IMR-90 (cell line): ENCODE results near the gene ABCB4. TPM values are rescaled to one million over a fixed set of nuclear protein-coding genes. Genes with fewer than 3 reads are reported as not detected.

Experiments used
- ATAC-seq: fragments of 200-7000 bp; cut with Tn5 transposase; 2 replicates; pipeline ENCODE4 v1.9.1; 2020; ENCODE audit warnings: low read depth, mild to moderate bottlenecking, moderate library complexity
- BruUV-seq: library from RNA; stranded (reverse); fragments of 400-500 nt; replicated peaks from 2 replicates; lab custom pipeline; 2021; lab: Mats Ljungman, UMichigan
- CTCF ChIA-PET: fragments of 300-600 bp; formaldehyde crosslinking; extraction: SDS; loops from one replicate; lab custom pipeline; 2021; ENCODE audit warnings: antibody characterized with exemption; lab: Yijun Ruan, JAX
- POLR2A ChIA-PET: fragments of 300-600 bp; sonication (Branson Sonifier 250); formaldehyde crosslinking; loops from one replicate; lab custom pipeline; 2022; ENCODE audit warnings: antibody characterized with exemption; ENCODE audit not compliant: unreplicated experiment; lab: Charles Lee
- DNase-seq: peaks from one replicate; pipeline ENCODE4 v3.0.0; 2013
- H2AFZ ChIP-seq: replicated peaks from 2 replicates; pipeline ENCODE3; 2013; ENCODE audit warnings: low read length, mild to moderate bottlenecking; ENCODE audit not compliant: poor library complexity
- H2AK5ac ChIP-seq: 2 replicates; pipeline ENCODE4 v1.6.1; 2013; ENCODE audit warnings: low read depth, low read length, inconsistent platforms
- H2AK9ac ChIP-seq: replicated peaks from 2 replicates; pipeline ENCODE3; 2013; ENCODE audit warnings: mild to moderate bottlenecking, low read depth, low read length, moderate library complexity; ENCODE audit not compliant: poor library complexity
- H2BK120ac ChIP-seq: 2 replicates; pipeline ENCODE4 v1.6.1; 2013; ENCODE audit warnings: low read depth, low read length, inconsistent platforms
- H2BK15ac ChIP-seq: 3 replicates; pipeline ENCODE4 v1.6.1; 2013; ENCODE audit warnings: low read depth, low read length, inconsistent platforms
- H2BK20ac ChIP-seq: 2 replicates; pipeline ENCODE4 v1.6.1; 2013; ENCODE audit warnings: low read depth, mild to moderate bottlenecking, inconsistent platforms, low read length, moderate library complexity
- H2BK5ac ChIP-seq: 2 replicates; pipeline ENCODE4 v1.6.1; 2013; ENCODE audit warnings: mild to moderate bottlenecking, low read depth, low read length, inconsistent platforms; ENCODE audit not compliant: poor library complexity, severe bottlenecking
- H3K14ac ChIP-seq: replicated peaks from 2 replicates; pipeline ENCODE4 v1.6.1; 2013; ENCODE audit warnings: low read depth, low read length, inconsistent platforms
- H3K18ac ChIP-seq: 2 replicates; pipeline ENCODE4 v1.6.1; 2013; ENCODE audit warnings: low read depth, low read length, control low read depth
- H3K23ac ChIP-seq: 2 replicates; pipeline ENCODE4 v1.6.1; 2013; ENCODE audit warnings: low read depth, low read length, inconsistent platforms
- H3K27ac ChIP-seq: 2 replicates; pipeline ENCODE4 v1.5.1; 2013; ENCODE audit warnings: mild to moderate bottlenecking, control low read depth, low read length; ENCODE audit not compliant: insufficient read depth
- H3K27me3 ChIP-seq: 2 replicates; pipeline ENCODE4 v1.6.1; 2013; ENCODE audit warnings: low read length; ENCODE audit not compliant: control insufficient read depth, insufficient read depth
- H3K36me3 ChIP-seq: 2 replicates; pipeline ENCODE4 v1.6.1; 2013; ENCODE audit warnings: low read length, mixed read lengths; ENCODE audit not compliant: control insufficient read depth, insufficient read depth
- H3K4ac ChIP-seq: 2 replicates; pipeline ENCODE4 v1.6.1; 2013; ENCODE audit warnings: low read depth, low read length, inconsistent platforms
- H3K4me1 ChIP-seq: 2 replicates; pipeline ENCODE4 v1.6.1; 2013; ENCODE audit warnings: low read length, mixed read lengths; ENCODE audit not compliant: control insufficient read depth, insufficient read depth
- H3K4me2 ChIP-seq: 2 replicates; pipeline ENCODE4 v1.6.1; 2013; ENCODE audit warnings: low read depth, mild to moderate bottlenecking, control low read depth, low read length, moderate library complexity
- H3K4me3 ChIP-seq: 2 replicates; pipeline ENCODE4 v1.5.1; 2013; ENCODE audit warnings: low read depth, mild to moderate bottlenecking, control low read depth, low read length, moderate library complexity; ENCODE audit not compliant: insufficient read depth
- H3K56ac ChIP-seq: 2 replicates; pipeline ENCODE4 v1.6.1; 2013; ENCODE audit warnings: low read length, inconsistent platforms; ENCODE audit not compliant: insufficient read depth; ENCODE audit errors: extremely low read depth
- H3K79me1 ChIP-seq, 2 experiments: 2 replicates each; pipeline ENCODE4 v1.6.1; 2013; ENCODE audit warnings: low read length in 2 of 2, inconsistent platforms in 1 of 2, low read depth in 1 of 2
- H3K9ac ChIP-seq: 2 replicates; pipeline ENCODE4 v1.6.1; 2013; ENCODE audit warnings: low read depth, low read length, control low read depth
- H3K9me1 ChIP-seq: 2 replicates; pipeline ENCODE4 v1.6.1; 2013; ENCODE audit warnings: low read length, inconsistent platforms; ENCODE audit not compliant: insufficient read depth
- H3K9me3 ChIP-seq: 2 replicates; pipeline ENCODE4 v1.6.1; 2013; ENCODE audit warnings: low read length; ENCODE audit not compliant: control insufficient read depth, insufficient read depth
- H4K20me1 ChIP-seq: 2 replicates; pipeline ENCODE4 v1.6.1; 2013; ENCODE audit warnings: low read length, inconsistent platforms; ENCODE audit not compliant: insufficient read depth
- H4K5ac ChIP-seq: 2 replicates; pipeline ENCODE4 v1.6.1; 2013; ENCODE audit warnings: mild to moderate bottlenecking, low read depth, low read length, control low read depth
- H4K8ac ChIP-seq, 2 experiments: 2 replicates each; pipeline ENCODE4 v1.6.1; 2013; ENCODE audit warnings: low read depth in 2 of 2, low read length in 2 of 2, control low read depth in 1 of 2, inconsistent platforms in 1 of 2
- H4K91ac ChIP-seq: 2 replicates; pipeline ENCODE4 v1.6.1; 2013; ENCODE audit warnings: low read depth, low read length, inconsistent platforms; ENCODE audit not compliant: insufficient read depth
- FOS ChIP-seq: fragments of 150-350 bp; IDR thresholded peaks from 2 replicates; pipeline ENCODE4 v1.6.1; 2016; ENCODE audit warnings: low read depth, low read length
- WGBS, 2 experiments: methylation state at CpG; one replicate each; pipeline versions ENCODE4 v1.1.5 to v1.1.7; 2013; ENCODE audit warnings: missing lambda C conversion rate in 2 of 2; ENCODE audit not compliant: insufficient read length in 1 of 2; ENCODE audit errors: extremely low coverage in 2 of 2; 5-methylcytosine and 5-hydroxymethylcytosine counted together
- dilution Hi-C: fragments of 300-500 bp; cut with HindIII; formaldehyde crosslinking; loops from one replicate; pipeline ENCODE4 v1.14.3; 2018; ENCODE audit warnings: low sequenced_read_pairs; ENCODE audit not compliant: unreplicated experiment
- in situ Hi-C: fragments of 300-500 bp; cut with MboI; formaldehyde crosslinking; loops from 3 replicates; pipeline ENCODE4 v1.14.3; 2019; ENCODE audit warnings: low sequenced_read_pairs, inconsistent platforms, mixed read lengths
- intact Hi-C: fragments of 100-400 bp; cut with micrococcal nuclease; formaldehyde crosslinking; loops from 2 replicates; pipeline ENCODE4 v1.10.0; 2022
- polyA plus RNA-seq, 3 experiments: library from polyadenylated mRNA; depleted of rRNA; stranded (reverse); fragments of >200 nt; gene quantifications; 2 replicates each; pipeline ENCODE4 v1.2.3, GENCODE V29; 2012; ENCODE audit warnings: low replicate concordance in 1 of 3
- total RNA-seq: library from RNA; depleted of rRNA; stranded (reverse); fragments of >200 nt; gene quantifications from 2 replicates; pipeline ENCODE4 v1.2.3, GENCODE V29; 2012

The ABCB4 gene
- total and polyA plus RNA-seq, 2 of the 4 experiments (the other 2 are of a cell fraction), result not detected

GRCh38 chr7:87473986-87474385 lies 1.5 kb downstream of the ABCB4 start:
- H3K27me3 ChIP-seq, result peaks cover 28% of the 10 kb centered on the region
- no peak for ATAC-seq
- intact Hi-C loops, result no loop called here
- H3K9me1 ChIP-seq, result no peaks in the 10 kb centered on the region
- H3K27ac ChIP-seq, result no peak overlapping the region
- no peak overlapping the region for H2AK5ac ChIP-seq
- H3K9me3 ChIP-seq, result no peaks in the 10 kb centered on the region
- H2BK5ac ChIP-seq, result no peak overlapping the region
- BruUV-seq, result no TSS peak
- H3K18ac ChIP-seq, result no peak overlapping the region
- H3K36me3 ChIP-seq, result no peaks in the 10 kb centered on the region
- no peak overlapping the region for H3K9ac ChIP-seq
- H3K14ac ChIP-seq, result no peak overlapping the region
- ChIA-PET CTCF (no interaction called here), POLR2A (no interaction called here)
- H3K4me2 ChIP-seq, result no peak overlapping the region
- no peak overlapping the region for H2AFZ ChIP-seq
- no peak overlapping the region for H3K56ac ChIP-seq
- no peak overlapping the region for H4K91ac ChIP-seq
- H3K4ac ChIP-seq, result no peak overlapping the region
- H4K8ac ChIP-seq, result no peak overlapping the region
- H3K23ac ChIP-seq, result no peak overlapping the region
- H2BK120ac ChIP-seq, result no peak overlapping the region
- no CpG with 5 or more reads among the region's 2 CpGs for WGBS, 2 experiments
- dilution Hi-C loops, result no loop called here
- no peak for DNase-seq
- H2AK9ac ChIP-seq, result no peak overlapping the region
- in situ Hi-C loops, result no loop called here
- H3K4me3 ChIP-seq, result no peak overlapping the region
- no peak for TF ChIP-seq FOS
- no peak overlapping the region for H4K5ac ChIP-seq
- H2BK15ac ChIP-seq, result no peak overlapping the region
- no peak overlapping the region for H2BK20ac ChIP-seq
- H4K20me1 ChIP-seq, result no peaks in the 10 kb centered on the region
- H3K4me1 ChIP-seq, result no peaks in the 10 kb centered on the region
- no peaks in the 10 kb centered on the region for H3K79me1 ChIP-seq
